BLaER1 treated with 17β-estradiol and CSF1 and Interleukin-3, amounts not matched to agents 10 nM and 100 nM (cell line): Measurements from ENCODE around the gene TBL1X.

Experiments
- H3K27ac ChIP-seq, 11 experiments: shearing (Covaris generic); formaldehyde crosslinking; 2 replicates each; pipeline ENCODE4 v1.8.1; 2022
- H3K27me3 ChIP-seq, 11 experiments: shearing (Covaris generic); formaldehyde crosslinking; 2 replicates each; pipeline ENCODE4 v1.8.1; 2022
- H3K36me3 ChIP-seq, 11 experiments: shearing (Covaris generic); formaldehyde crosslinking; 2 replicates each; pipeline ENCODE4 v1.8.1; 2022
- H3K4me1 ChIP-seq, 10 experiments: shearing (Covaris generic); formaldehyde crosslinking; 2 replicates each; pipeline ENCODE4 v1.8.1; 2022
- H3K4me2 ChIP-seq, 11 experiments: shearing (Covaris generic); formaldehyde crosslinking; 2 replicates each; pipeline ENCODE4 v1.8.1; 2022
- H3K4me3 ChIP-seq, 10 experiments: shearing (Covaris generic); formaldehyde crosslinking; 2 replicates each; pipeline ENCODE4 v1.8.1; 2022
- H3K9ac ChIP-seq, 11 experiments: shearing (Covaris generic); formaldehyde crosslinking; 2 replicates each; pipeline ENCODE4 v1.8.1; 2022
- H3K9me3 ChIP-seq, 11 experiments: shearing (Covaris generic); formaldehyde crosslinking; replicated peaks in 1 of 11; 2 replicates each; pipeline ENCODE4 v1.8.1; 2022
- H4K20me1 ChIP-seq, 11 experiments: shearing (Covaris generic); formaldehyde crosslinking; 2 replicates each; pipeline ENCODE4 v1.8.1; 2022
- Cebpa-rat ChIP-seq, 11 experiments: shearing (Covaris generic); IDR thresholded peaks; 2 replicates each; pipeline ENCODE4 v1.8.1; 2022

TBL1X gene

GRCh38 chrX:9664224-9664623 lies 199.4 kb downstream of the TBL1X start:
- no peak for TF ChIP-seq Cebpa-rat (IDR thresholded peaks at IDR 0.05)
- H3K36me3 ChIP-seq, result peaks cover 20 to 56% (median 47%) of the 10 kb centered on the region in 11 experiments; a peak in 20 of 22 replicates
- peaks cover 0 to 7% (median 0%) of the 10 kb centered on the region in 11 experiments; a peak in 6 of 22 replicates for H4K20me1 ChIP-seq
- H3K27me3 ChIP-seq, result no peaks in the 10 kb centered on the region
- H3K27ac ChIP-seq, result no peak overlapping the region
- no peak overlapping the region for H3K9ac ChIP-seq
- peaks cover 0 to 14% (median 6%) of the 10 kb centered on the region in 11 experiments; a peak in 9 of 22 replicates for H3K9me3 ChIP-seq
- no peak overlapping the region for H3K4me3 ChIP-seq
- H3K4me2 ChIP-seq, result no peak overlapping the region
- peaks cover 0 to 6% (median 0%) of the 10 kb centered on the region in 10 experiments; a peak in 2 of 20 replicates for H3K4me1 ChIP-seq

- Histone ChIP-seq H4K20me1 (peaks cover 0 to 7% (median 0%) of the 10 kb centered on the region in 11 experiments; a peak in 3 of 22 replicates), H3K4me1 (peaks cover 0 to 6% (median 2%) of the 10 kb centered on the region in 10 experiments; a peak in 2 of 20 replicates), H3K27ac (no peak overlapping the region), H3K36me3 (peaks cover 12 to 55% (median 42%) of the 10 kb centered on the region in 11 experiments; a peak in 20 of 22 replicates), H3K4me3 (no peak overlapping the region), H3K27me3 (no peaks in the 10 kb centered on the region), H3K9ac (no peak overlapping the region), H3K4me2 (no peak overlapping the region), H3K9me3 (peaks cover 0 to 14% (median 6%) of the 10 kb centered on the region in 11 experiments; a peak in 9 of 22 replicates)
- TF ChIP-seq Cebpa-rat (IDR thresholded peaks at IDR 0.05), result no peak
These were observed 200.3 kb downstream of the TBL1X start for GRCh38 chrX:9665113-9665512.

- Histone ChIP-seq H3K36me3 (peaks cover 0 to 54% (median 23%) of the 10 kb centered on the region in 11 experiments; a peak in 18 of 22 replicates), H4K20me1 (peaks cover 0 to 19% (median 0%) of the 10 kb centered on the region in 11 experiments; a peak in 2 of 22 replicates), H3K27ac (no peak overlapping the region), H3K9ac (no peak overlapping the region), H3K4me2 (no peak overlapping the region), H3K9me3 (peaks cover 0 to 11% (median 6%) of the 10 kb centered on the region in 11 experiments; a peak in 9 of 22 replicates), H3K4me1 (peaks cover 0 to 38% (median 3%) of the 10 kb centered on the region in 10 experiments; a peak in 8 of 20 replicates), H3K27me3 (no peaks in the 10 kb centered on the region), H3K4me3 (no peak overlapping the region)
- no peak for TF ChIP-seq Cebpa-rat (IDR thresholded peaks at IDR 0.05)
These were observed 203.7 kb downstream of the TBL1X start for GRCh38 chrX:9668537-9668936.

- Histone ChIP-seq H3K9me3 (peaks cover 0 to 8% (median 4%) of the 10 kb centered on the region in 11 experiments; a peak in 7 of 22 replicates), H3K36me3 (peaks cover 0 to 61% (median 20%) of the 10 kb centered on the region in 11 experiments; a peak in 19 of 22 replicates), H3K4me2 (peak overlapping the region in 1 of 11 experiments; percentile 9; a peak in 2 of 22 replicates), H3K4me3 (no peak overlapping the region), H4K20me1 (peaks cover 0 to 15% (median 0%) of the 10 kb centered on the region in 11 experiments; a peak in 2 of 22 replicates), H3K4me1 (peaks cover 0 to 41% (median 3%) of the 10 kb centered on the region in 10 experiments; a peak in 8 of 20 replicates), H3K27ac (no peak overlapping the region), H3K27me3 (no peaks in the 10 kb centered on the region), H3K9ac (no peak overlapping the region)
- TF ChIP-seq Cebpa-rat (IDR thresholded peaks at IDR 0.05), result no peak
These were observed 205.4 kb downstream of the TBL1X start for GRCh38 chrX:9670136-9670814.

- Histone ChIP-seq H3K4me1 (peaks cover 0 to 58% (median 12%) of the 10 kb centered on the region in 10 experiments; a peak in 14 of 20 replicates), H3K4me3 (no peak overlapping the region)
These were observed 207.1 kb downstream of the TBL1X start for GRCh38 chrX:9671998-9672397.

GRCh38 chrX:9676306-9676705 lies 211.4 kb downstream of the TBL1X start:
- H4K20me1 ChIP-seq, result peaks cover 0 to 25% (median 3%) of the 10 kb centered on the region in 11 experiments; a peak in 7 of 22 replicates
- H3K4me3 ChIP-seq, result no peak overlapping the region
- H3K4me1 ChIP-seq, result peaks cover 0 to 64% (median 21%) of the 10 kb centered on the region in 10 experiments; a peak in 14 of 20 replicates
- 0 out of 22 replicates have a peak overlapping the region, but pooled peaks of 1 of the 11 experiments have one; percentile 28 for H3K9ac ChIP-seq
- no peak for TF ChIP-seq Cebpa-rat (IDR thresholded peaks at IDR 0.05)
- H3K27ac ChIP-seq, result peak overlapping the region in 3 of 11 experiments; percentile 65 to 74 (median 67); a peak in 5 of 22 replicates
- H3K27me3 ChIP-seq, result no peaks in the 10 kb centered on the region
- 0 out of 22 replicates have a peak, but pooled peaks cover 0 to 6% (median 0%) of the 10 kb centered on the region in 11 experiments for H3K9me3 ChIP-seq
- H3K4me2 ChIP-seq, result peak overlapping the region in 5 of 11 experiments; percentile 55 to 87 (median 78); a peak in 10 of 22 replicates
- peaks cover 0 to 77% (median 31%) of the 10 kb centered on the region in 11 experiments; a peak in 19 of 22 replicates for H3K36me3 ChIP-seq

More at GRCh38 chrX:9671998-9672397, 207.1 kb downstream of the TBL1X start:
- peaks cover 0 to 15% (median 0%) of the 10 kb centered on the region in 11 experiments; a peak in 3 of 22 replicates for H4K20me1 ChIP-seq
- H3K4me2 ChIP-seq, result peak overlapping the region in 3 of 11 experiments; percentile 59 to 78 (median 60); a peak in 6 of 22 replicates
- TF ChIP-seq Cebpa-rat (IDR thresholded peaks at IDR 0.05), result no peak
- no peak overlapping the region for H3K9ac ChIP-seq
- H3K27me3 ChIP-seq, result no peaks in the 10 kb centered on the region
- H3K27ac ChIP-seq, result peak overlapping the region in 2 of 11 experiments; percentile 25 to 34; a peak in 4 of 22 replicates
- H3K9me3 ChIP-seq, result 0 out of 22 replicates have a peak, but pooled peaks cover 0 to 6% (median 0%) of the 10 kb centered on the region in 11 experiments
- H3K36me3 ChIP-seq, result peaks cover 0 to 65% (median 19%) of the 10 kb centered on the region in 11 experiments; a peak in 17 of 22 replicates

- Histone ChIP-seq H3K27ac (peak overlapping the region in 7 of 11 experiments; percentile 10 to 74 (median 61); a peak in 10 of 22 replicates), H3K27me3 (no peaks in the 10 kb centered on the region), H3K36me3 (peaks cover 0 to 80% (median 28%) of the 10 kb centered on the region in 11 experiments; a peak in 19 of 22 replicates), H3K9ac (peak overlapping the region in 1 of 11 experiments; percentile 28; a peak in 1 of 22 replicates), H3K4me3 (no peak overlapping the region), H4K20me1 (peaks cover 0 to 29% (median 7%) of the 10 kb centered on the region in 11 experiments; a peak in 6 of 22 replicates), H3K4me2 (peak overlapping the region in 8 of 11 experiments; percentile 2 to 87 (median 59); a peak in 14 of 22 replicates), H3K9me3 (0 out of 22 replicates have a peak, but pooled peaks cover 0 to 6% (median 0%) of the 10 kb centered on the region in 11 experiments), H3K4me1 (peaks cover 0 to 64% (median 19%) of the 10 kb centered on the region in 10 experiments; a peak in 14 of 20 replicates)
- TF ChIP-seq Cebpa-rat (IDR thresholded peaks at IDR 0.05), result no peak
These were observed 211.9 kb downstream of the TBL1X start for GRCh38 chrX:9676738-9677097.

- peaks cover 0 to 34% (median 6%) of the 10 kb centered on the region in 11 experiments; a peak in 8 of 22 replicates for H4K20me1 ChIP-seq
- H3K9ac ChIP-seq, result peak overlapping the region in 1 of 11 experiments; percentile 28; a peak in 1 of 22 replicates
- H3K27ac ChIP-seq, result peak overlapping the region in 8 of 11 experiments; percentile 10 to 74 (median 50); a peak in 12 of 22 replicates
- peaks cover 0 to 61% (median 18%) of the 10 kb centered on the region in 10 experiments; a peak in 14 of 20 replicates for H3K4me1 ChIP-seq
- H3K36me3 ChIP-seq, result peaks cover 0 to 81% (median 28%) of the 10 kb centered on the region in 11 experiments; a peak in 18 of 22 replicates
- H3K9me3 ChIP-seq, result 0 out of 22 replicates have a peak, but pooled peaks cover 0 to 6% (median 0%) of the 10 kb centered on the region in 11 experiments
- peak in 1 of 11 experiments; percentile 20; a peak in 1 of 22 replicates for TF ChIP-seq Cebpa-rat (IDR thresholded peaks at IDR 0.05)
- H3K27me3 ChIP-seq, result no peaks in the 10 kb centered on the region
- no peak overlapping the region; a peak in 1 of 20 replicates for H3K4me3 ChIP-seq
- H3K4me2 ChIP-seq, result peak overlapping the region in 8 of 11 experiments; percentile 2 to 87 (median 59); a peak in 14 of 22 replicates
These were observed 212.4 kb downstream of the TBL1X start for GRCh38 chrX:9677098-9677739.
